Caco-2 (cell line): ENCODE data around the gene ZNF587B. TPM values are rescaled to one million over a fixed set of nuclear protein-coding genes. Genes with fewer than 3 reads are reported as not detected.

Experiments
- BruUV-seq: library from RNA; stranded (reverse); fragments of 400-500 nt; replicated peaks from 2 replicates; lab custom pipeline; 2021; lab: Mats Ljungman, UMichigan
- CTCF ChIA-PET: fragments of 300-600 bp; sonication (Branson Sonifier 250); formaldehyde crosslinking; loops from one replicate; lab custom pipeline; 2022; ENCODE audit warnings: antibody characterized with exemption; lab: Charles Lee
- POLR2A ChIA-PET: fragments of 300-600 bp; sonication (Branson Sonifier 250); formaldehyde crosslinking; loops from one replicate; lab custom pipeline; 2022; ENCODE audit warnings: antibody characterized with exemption; lab: Charles Lee
- DNase-seq, 2 experiments: peaks; one replicate each; pipeline versions ENCODE4 v3.0.0 to v3.0.0-alpha.2; 2020 to 2022
- H3K27me3 ChIP-seq: replicated peaks from 2 replicates; pipeline ENCODE4 v1.6.0; 2011; ENCODE audit warnings: low read length; ENCODE audit not compliant: control insufficient read depth, insufficient read depth
- H3K36me3 ChIP-seq: 2 replicates; pipeline ENCODE4 v1.5.1; 2011; ENCODE audit warnings: low read length; ENCODE audit not compliant: control insufficient read depth, insufficient read depth
- H3K4me1 ChIP-seq: fragments of 250-450 bp; sonication (Bioruptor Pico); 2 replicates; pipeline ENCODE4 v1.5.1; 2020; ENCODE audit warnings: mild to moderate bottlenecking
- H3K4me3 ChIP-seq: 2 replicates; pipeline ENCODE4 v1.5.1; 2011; ENCODE audit warnings: low read depth, mild to moderate bottlenecking, control low read depth, low read length
- H3K9me3 ChIP-seq: fragments of 250-450 bp; sonication (Bioruptor Pico); 2 replicates; pipeline ENCODE4 v1.5.1; 2020; ENCODE audit warnings: mild to moderate bottlenecking, moderate library complexity
- H3K27ac Mint-ChIP-seq: one replicate; pipeline ENCODE4 v1.8.0; 2022; ENCODE audit warnings: mixed read lengths; ENCODE audit not compliant: unreplicated experiment
- H3K27me3 Mint-ChIP-seq: one replicate; pipeline ENCODE4 v1.8.0; 2022; ENCODE audit warnings: mixed read lengths; ENCODE audit not compliant: insufficient read depth, unreplicated experiment
- H3K36me3 Mint-ChIP-seq: one replicate; pipeline ENCODE4 v1.8.0; 2022; ENCODE audit warnings: mild to moderate bottlenecking, mixed read lengths; ENCODE audit not compliant: insufficient read depth, unreplicated experiment
- H3K4me1 Mint-ChIP-seq: one replicate; pipeline ENCODE4 v1.8.0; 2022; ENCODE audit warnings: low read depth, mixed read lengths; ENCODE audit not compliant: unreplicated experiment
- H3K4me3 Mint-ChIP-seq: one replicate; pipeline ENCODE4 v1.8.0; 2022; ENCODE audit warnings: mild to moderate bottlenecking, moderate library complexity, mixed read lengths; ENCODE audit not compliant: unreplicated experiment
- H3K9me3 Mint-ChIP-seq: one replicate; pipeline ENCODE4 v1.8.0; 2022; ENCODE audit warnings: mixed read lengths; ENCODE audit not compliant: unreplicated experiment
- intact Hi-C: fragments of 100-400 bp; cut with micrococcal nuclease; formaldehyde crosslinking; loops from one replicate; pipeline ENCODE4 v1.10.0; 2022; ENCODE audit not compliant: unreplicated experiment
- total RNA-seq: library from RNA; stranded (reverse); gene quantifications from 2 replicates; pipeline ENCODE4 v1.2.3, GENCODE V29; 2022
- TF ChIP-seq, protein P1 (sequence below), 2 experiments: fragments of 200-600 bp in 1 of 2; IDR thresholded peaks; 1 replicate in 1 of 2; 2 replicates in 1 of 2; pipeline versions ENCODE4 v1.5.1 to v1.8.0; 2011 to 2022; ENCODE audit warnings: antibody characterized with exemption in 1 of 2, control low read depth in 1 of 2, inconsistent platforms in 1 of 2, low read depth in 1 of 2, low read length in 1 of 2, mild to moderate bottlenecking in 1 of 2, moderate library complexity in 1 of 2; ENCODE audit not compliant: insufficient read depth in 1 of 2, severe bottlenecking in 1 of 2, unreplicated experiment in 1 of 2

ZNF587B gene
- total RNA-seq, 1 experiment from 2014 or later: 35.4 TPM

DNA sequence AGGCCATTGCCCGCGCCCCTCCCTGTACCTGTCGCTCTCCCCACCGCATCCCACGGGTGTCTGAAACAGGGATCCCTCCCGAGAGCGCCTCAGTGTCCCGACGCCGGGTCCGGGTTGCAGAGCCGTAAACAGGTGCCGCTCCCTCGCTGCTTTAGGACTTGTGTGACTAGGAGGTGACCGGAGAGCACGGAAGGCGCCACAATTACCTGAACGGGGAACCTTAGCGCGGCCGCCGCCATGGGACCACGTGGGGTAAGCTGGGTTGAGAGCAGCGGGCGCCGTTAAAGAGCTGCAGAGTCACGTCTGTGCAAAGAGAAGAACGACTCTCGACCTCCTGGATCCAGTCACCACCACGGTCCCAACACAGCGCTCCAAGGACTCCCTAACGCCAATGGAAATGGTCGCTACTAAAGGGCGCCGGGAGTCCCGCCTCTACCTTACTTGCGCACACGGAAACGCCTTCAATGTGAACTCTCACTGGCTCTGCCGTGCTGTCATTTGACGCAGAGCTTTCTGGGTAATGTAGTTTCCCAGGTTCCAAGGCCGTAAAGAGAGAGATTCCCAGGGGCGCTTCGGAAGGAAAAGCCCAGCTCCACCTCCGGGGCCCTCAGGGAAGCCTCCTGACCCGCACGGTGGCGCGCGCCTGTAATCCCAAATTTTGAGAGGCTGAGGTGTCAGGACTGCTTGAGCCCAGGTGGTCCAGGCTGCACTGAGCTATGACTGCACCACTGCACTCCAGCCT lies 15.4 kb upstream of the ZNF587B start, which contains the start of gene ZNF552:
TSS of gene ZNF552 (minus strand) at position 409 of the 742 bp plus-strand sequence. CDS start at position 239, 170 bp downstream.
- peak within 1 kb of the TSS; percentile 99 for H3K27ac Mint-ChIP-seq
- peak within 1 kb of the TSS; percentile 91 for H3K4me3 ChIP-seq
- intact Hi-C loops: loop anchor here (2.0 to 10.0 kb wide), 4 partner anchors 34 to 237 kb away; partner anchors contain the start of genes ZNF416, ZNF417, ZNF587 and ZNF776
- H3K9me3 Mint-ChIP-seq: no peaks in the 10 kb centered on the region
- H3K4me1 ChIP-seq: peaks cover 58% of the 10 kb centered on the region
- POLR2A ChIA-PET: interaction anchor here (0.6 to 1.4 kb wide), 6 partner anchors 36 to 257 kb away, joined by 3 to 11 read pairs (median 5); partner anchors contain the start of genes ZNF417, ZNF551 and ZNF776
- no peaks in the 10 kb centered on the region for H3K27me3 ChIP-seq
- BruUV-seq: no TSS peak
- DNase-seq: peak; percentile 90 to 94
- H3K9me3 ChIP-seq: no peaks in the 10 kb centered on the region
- H3K4me1 Mint-ChIP-seq: peaks cover 56% of the 10 kb centered on the region
- peaks cover 77% of the 10 kb centered on the region for H3K36me3 Mint-ChIP-seq
- peak within 1 kb of the TSS; percentile 97 for H3K4me3 Mint-ChIP-seq
- H3K36me3 ChIP-seq: peaks cover 2% of the 10 kb centered on the region; the same call in 1 of the 2 replicates
- TF ChIP-seq, protein P1, sequence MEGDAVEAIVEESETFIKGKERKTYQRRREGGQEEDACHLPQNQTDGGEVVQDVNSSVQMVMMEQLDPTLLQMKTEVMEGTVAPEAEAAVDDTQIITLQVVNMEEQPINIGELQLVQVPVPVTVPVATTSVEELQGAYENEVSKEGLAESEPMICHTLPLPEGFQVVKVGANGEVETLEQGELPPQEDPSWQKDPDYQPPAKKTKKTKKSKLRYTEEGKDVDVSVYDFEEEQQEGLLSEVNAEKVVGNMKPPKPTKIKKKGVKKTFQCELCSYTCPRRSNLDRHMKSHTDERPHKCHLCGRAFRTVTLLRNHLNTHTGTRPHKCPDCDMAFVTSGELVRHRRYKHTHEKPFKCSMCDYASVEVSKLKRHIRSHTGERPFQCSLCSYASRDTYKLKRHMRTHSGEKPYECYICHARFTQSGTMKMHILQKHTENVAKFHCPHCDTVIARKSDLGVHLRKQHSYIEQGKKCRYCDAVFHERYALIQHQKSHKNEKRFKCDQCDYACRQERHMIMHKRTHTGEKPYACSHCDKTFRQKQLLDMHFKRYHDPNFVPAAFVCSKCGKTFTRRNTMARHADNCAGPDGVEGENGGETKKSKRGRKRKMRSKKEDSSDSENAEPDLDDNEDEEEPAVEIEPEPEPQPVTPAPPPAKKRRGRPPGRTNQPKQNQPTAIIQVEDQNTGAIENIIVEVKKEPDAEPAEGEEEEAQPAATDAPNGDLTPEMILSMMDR (IDR thresholded peaks at IDR 0.05; ENCODE audit: insufficient read depth in 1 of 2, low read depth in 1 of 2, low read length in 1 of 2, severe bottlenecking in 1 of 2, unreplicated experiment in 1 of 2): peak in 1 of 2 experiments; percentile 24
- H3K27me3 Mint-ChIP-seq: no peaks in the 10 kb centered on the region
- CTCF ChIA-PET: interaction anchor here (0.6 to 1.2 kb wide), 2 partner anchors 35 to 49 kb away, joined by 3 to 4 read pairs; partner anchors contain the start of gene ZNF587

- peaks cover 50% of the 10 kb centered on the region for H3K4me1 ChIP-seq
- POLR2A ChIA-PET: interaction anchor here (0.6 to 1.4 kb wide), 5 partner anchors 35 to 134 kb away, joined by 3 to 7 read pairs (median 4); partner anchors contain the start of genes ZNF417, ZNF551 and ZNF776
- peak overlapping the region; percentile 30 for H3K4me3 ChIP-seq
- Mint-ChIP-seq H3K4me3 (peak overlapping the region; percentile 97), H3K36me3 (peaks cover 77% of the 10 kb centered on the region), H3K27ac (peak overlapping the region; percentile 99), H3K27me3 (no peaks in the 10 kb centered on the region), H3K4me1 (peaks cover 56% of the 10 kb centered on the region), H3K9me3 (no peaks in the 10 kb centered on the region)
- BruUV-seq: no TSS peak
- intact Hi-C loops: loop anchor here (2.0 to 10.0 kb wide), 2 partner anchors 33 to 99 kb away; partner anchors contain the start of genes ZNF417 and ZNF587
- CTCF ChIA-PET: interaction anchor here (0.6 to 1.2 kb wide), 2 partner anchors 34 to 50 kb away, joined by 3 to 4 read pairs; partner anchors contain the start of gene ZNF587
- peaks cover 2% of the 10 kb centered on the region; the same call in 1 of the 2 replicates for H3K36me3 ChIP-seq
- peak; percentile 61 to 80 for DNase-seq
- no peaks in the 10 kb centered on the region for H3K9me3 ChIP-seq
- no peaks in the 10 kb centered on the region for H3K27me3 ChIP-seq
- TF ChIP-seq, protein P1 (IDR thresholded peaks at IDR 0.05; ENCODE audit: insufficient read depth in 1 of 2, low read depth in 1 of 2, low read length in 1 of 2, severe bottlenecking in 1 of 2, unreplicated experiment in 1 of 2): no peak
Measured at GRCh38 chr19:57815247-57816075, 14.6 kb upstream of the ZNF587B start.
